NCI-H345 treated with DMSO at 0.1 percent for 48 hours (cell line): ENCODE results near the gene ATP8A2.

ENCODE experiments used
- DNase-seq: peaks from one replicate; lab custom pipeline; 2025; ENCODE audit not compliant: unreplicated experiment; lab: John Stamatoyannopoulos, UW

Gene ATP8A2

GRCh38 chr13:25722893-25723292, 351.1 kb downstream of the ATP8A2 start:
- no peak for DNase-seq

DNA sequence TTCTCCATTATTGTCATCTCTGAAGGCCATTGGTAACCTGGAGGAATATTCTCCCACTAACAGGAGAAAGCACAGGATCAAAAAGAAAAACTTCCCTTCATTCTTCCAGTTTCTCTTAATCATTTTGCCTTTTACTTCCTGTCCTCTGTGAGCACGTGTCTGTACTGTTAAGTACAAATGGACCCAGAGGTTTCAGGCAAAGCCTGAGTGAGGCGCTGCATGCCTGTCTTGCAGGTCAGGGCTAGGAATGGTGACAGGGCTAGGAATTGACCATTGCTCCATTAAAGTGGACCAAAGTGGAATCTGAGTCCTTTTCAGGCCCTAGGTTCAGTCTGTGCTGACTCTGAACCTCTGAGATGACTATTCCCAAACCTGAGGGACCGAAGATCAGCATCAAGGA, 353.3 kb downstream of the ATP8A2 start:
- DNase-seq = no peak

DNA sequence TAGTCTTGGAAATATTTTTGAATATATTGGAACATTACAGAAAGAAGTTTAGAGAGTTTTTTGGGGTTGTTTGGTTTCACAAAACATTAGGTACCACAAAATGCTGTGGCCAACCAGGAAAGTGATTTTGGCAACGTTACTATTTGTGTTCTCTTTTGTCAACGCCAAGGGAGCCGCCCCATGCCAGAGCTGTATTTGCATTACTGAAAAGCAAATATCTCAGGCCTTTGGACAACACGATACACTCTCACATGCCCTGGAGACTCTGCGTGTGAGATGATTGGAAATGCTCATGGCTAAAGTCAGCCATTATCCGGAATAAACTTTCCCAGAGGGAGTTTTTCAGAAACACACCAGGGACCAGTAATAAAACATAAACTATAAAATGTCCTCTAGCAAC, 355.5 kb downstream of the ATP8A2 start:
- DNase-seq = peak; percentile 28

- DNase-seq = no peak
Measured at GRCh38 chr13:25727810-25728209, 356.0 kb downstream of the ATP8A2 start.

- no peak for DNase-seq
Measured at GRCh38 chr13:25729201-25729600, 357.4 kb downstream of the ATP8A2 start.

DNA sequence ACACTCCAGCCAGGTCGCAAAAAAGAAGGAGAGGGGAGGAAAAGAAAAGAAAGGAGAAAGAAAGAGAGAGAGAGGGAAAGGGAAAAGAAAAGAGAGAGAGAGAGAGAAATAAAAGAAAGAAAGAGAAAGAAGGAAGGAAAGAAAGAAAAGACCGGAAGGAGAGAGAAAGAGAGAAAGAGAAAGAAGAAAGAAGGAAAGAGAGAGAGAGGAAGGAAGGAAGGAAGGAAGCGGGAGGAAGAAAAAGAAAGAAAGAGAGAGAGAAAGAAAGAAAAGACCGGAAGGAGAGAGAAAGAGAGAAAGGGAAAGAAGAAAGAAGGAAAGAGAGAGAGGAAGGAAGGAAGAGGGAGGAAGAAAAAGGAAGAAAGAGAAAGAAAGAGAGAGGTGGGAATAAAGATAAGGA, 359.3 kb downstream of the ATP8A2 start:
- no peak for DNase-seq

- DNase-seq = no peak
Measured at GRCh38 chr13:25731536-25731935, 359.8 kb downstream of the ATP8A2 start.

DNA sequence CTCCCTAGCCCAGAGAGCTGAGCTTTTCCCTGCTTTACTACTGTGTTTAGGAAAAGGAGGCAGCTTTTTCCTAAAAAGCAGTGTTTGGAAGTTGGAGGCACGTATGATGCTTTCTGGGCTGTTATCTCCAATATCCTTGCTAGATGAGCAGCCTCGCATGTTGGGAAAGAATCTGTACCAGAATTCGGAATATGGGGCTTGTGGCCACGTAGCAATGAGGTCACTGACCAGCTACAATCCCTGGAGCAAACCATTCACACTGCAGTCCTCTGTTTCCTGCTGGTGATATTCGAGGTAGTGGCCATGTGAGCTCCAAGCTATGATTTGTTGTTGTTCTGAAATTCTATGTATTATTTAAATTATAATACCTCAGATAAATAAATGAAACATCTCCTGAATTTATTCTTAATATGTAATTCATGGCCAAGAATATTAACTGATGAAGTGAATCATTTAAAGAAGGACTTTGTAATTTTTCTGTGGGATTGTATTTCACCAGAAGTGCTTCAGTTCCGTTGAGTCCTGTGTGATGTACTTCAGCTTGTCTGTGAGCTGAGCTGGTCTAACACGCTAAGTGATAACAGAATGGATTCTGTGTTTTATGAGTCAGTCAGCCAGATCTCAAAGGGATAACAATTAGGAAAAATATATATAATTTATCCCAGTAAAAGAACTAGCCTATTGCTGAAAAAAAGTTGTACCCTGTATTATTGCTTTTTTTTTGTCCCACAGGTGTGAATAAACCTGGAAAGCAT, 360.5 kb downstream of the ATP8A2 start:
- DNase-seq = no peak

- DNase-seq = no peak
Measured at GRCh38 chr13:25733001-25733491, 361.3 kb downstream of the ATP8A2 start.

DNA sequence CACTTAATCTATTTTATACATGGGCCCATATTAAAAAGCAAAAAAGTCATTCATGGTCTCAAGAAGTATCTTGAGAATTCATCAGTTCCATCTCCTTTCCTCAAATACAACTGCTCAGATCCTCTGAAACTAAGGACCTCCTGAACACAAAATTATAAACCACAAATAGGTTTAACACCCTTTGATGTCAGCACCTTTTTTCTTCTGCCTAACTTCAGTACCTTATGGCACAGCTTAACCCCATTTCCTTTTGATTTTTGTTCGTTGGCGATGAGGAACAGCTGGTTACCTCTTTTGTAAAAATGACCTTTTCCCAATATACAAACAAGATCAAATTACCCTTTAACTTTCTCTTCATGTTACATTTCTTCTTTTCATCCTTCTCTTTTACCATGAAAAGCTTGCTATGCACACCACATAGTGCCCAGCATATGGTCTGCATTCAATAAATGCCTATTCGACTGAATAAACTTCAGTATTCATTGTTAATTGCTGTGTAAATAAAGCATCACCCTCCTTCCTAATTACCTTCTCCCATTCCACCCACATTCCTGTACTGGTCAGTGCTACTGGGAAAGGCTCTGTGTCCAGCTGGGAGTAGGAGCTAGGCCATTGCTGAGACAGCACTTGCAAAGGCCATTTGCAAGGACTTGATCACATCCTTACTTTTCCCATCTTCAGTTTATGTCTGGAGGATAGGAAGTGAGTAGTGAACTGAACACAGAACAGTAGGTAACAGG, 362.1 kb downstream of the ATP8A2 start:
- no peak for DNase-seq

DNA sequence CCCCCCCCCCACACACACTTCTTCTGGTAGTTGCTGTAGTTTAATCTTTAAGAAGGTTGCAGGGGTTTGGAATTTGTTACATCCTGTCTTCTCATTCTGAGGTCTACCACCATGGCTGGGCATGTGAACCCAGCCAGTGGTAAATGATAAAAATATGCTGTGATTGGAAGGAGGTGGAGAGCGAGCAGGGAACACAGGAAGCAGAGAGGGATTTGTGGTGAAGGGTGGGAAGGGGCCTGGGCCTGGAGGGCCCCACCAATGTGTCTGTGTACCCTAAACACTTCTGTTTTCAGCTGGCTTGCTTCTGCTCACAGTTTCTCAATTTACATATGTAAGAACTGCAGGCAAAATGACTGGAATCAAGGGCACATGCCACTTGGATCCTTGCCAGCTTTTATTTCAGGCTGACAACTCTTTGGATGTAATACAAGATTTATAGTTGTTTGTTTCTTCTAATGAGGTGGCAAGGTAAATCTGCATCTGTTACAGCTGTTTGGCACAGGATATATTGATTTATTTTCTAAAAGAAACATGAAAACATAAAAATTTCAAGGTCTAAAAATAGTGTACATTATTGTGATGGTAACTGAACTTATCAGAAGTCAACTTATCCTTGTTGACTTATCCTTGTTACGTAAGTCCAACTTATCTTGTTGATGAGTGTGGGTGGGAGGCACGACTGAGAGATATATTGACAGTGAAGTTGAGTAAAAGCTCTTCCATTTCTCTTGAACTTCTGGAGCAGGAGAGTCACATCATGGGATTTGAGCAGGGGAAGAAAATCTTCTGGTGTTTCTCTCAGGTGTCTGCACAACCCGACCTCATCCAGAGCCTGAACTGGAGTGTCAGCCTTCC, 366.8 kb downstream of the ATP8A2 start:
- DNase-seq = peak; percentile 83

DNA sequence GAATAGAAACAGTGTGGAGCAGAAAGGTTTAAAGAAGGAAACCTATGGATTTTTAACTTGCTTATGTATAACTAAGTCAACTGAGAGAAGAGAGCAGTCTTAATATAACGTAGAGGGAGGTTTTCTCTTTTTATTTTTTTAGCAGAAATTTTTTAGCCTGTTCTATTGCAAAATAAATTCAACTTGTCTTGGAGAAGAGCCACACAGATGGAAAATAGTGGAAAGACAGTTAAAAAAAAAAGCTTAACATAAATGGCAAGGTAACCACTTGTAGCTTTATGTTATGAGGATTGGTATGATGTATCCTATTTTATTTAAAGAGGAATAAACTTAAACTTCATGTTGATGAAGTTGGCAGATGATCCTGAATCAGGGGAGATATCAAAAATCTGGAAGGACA, 367.6 kb downstream of the ATP8A2 start:
- no peak for DNase-seq

DNA sequence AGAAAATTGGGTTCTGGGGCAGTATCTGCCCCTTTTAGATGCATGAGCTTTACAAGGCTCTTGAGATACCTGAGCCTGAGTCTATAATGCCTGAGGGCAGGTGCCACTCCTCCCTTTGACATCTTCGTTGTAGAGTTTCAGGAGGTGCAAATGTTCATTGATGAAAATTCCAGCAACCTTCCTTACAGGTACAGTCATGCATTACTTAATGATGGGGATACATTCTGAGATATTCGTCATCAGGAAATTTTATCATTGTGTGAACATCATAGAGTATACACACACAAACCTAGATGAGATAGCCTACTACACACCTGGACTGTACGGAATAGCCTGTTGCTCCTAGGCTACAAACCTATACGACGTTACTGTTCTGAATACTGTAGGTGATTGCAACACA, 370.0 kb downstream of the ATP8A2 start:
- no peak for DNase-seq

- DNase-seq = no peak
Measured at GRCh38 chr13:25742220-25742619, 370.4 kb downstream of the ATP8A2 start.

DNA sequence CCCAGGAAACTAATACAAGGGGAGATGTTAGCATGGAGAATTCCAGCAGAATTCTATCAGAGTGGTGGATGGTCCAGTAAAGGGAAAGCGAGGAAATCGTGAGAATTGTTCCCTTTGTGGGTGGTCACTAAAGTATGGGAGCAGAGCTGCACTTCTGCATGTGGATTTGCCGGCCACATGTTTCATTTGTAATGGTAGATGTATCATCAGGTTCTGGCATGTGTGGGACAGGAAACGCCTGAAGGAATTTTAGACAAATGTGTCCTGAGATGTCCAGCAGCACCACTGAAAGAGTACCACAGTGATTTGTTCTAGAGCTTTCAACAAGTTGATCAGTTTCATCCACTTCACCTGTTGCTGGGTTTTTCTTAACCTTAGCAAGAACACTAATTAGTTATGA, 371.6 kb downstream of the ATP8A2 start:
- DNase-seq = no peak

GRCh38 chr13:25744178-25744577, 372.4 kb downstream of the ATP8A2 start:
- DNase-seq = no peak

DNA sequence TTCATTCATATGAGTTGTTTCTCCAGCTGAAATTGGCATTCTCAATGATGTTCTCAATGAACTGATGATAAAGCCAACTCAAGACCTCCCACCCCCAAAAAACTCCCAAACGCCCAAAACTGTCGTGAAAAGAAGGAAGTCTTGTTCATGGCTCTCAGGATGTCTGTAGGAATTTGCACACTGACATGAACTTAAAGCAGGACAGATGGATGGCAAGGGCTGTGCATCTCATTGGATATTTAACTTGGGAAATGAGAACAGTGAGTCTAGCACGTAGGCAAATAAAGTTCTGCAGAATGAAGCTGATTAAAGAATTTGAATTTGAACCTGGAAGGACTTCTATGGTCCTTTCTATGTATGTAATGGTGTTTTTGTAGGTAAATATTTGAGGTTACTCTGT, 374.4 kb downstream of the ATP8A2 start:
- DNase-seq = no peak

DNA sequence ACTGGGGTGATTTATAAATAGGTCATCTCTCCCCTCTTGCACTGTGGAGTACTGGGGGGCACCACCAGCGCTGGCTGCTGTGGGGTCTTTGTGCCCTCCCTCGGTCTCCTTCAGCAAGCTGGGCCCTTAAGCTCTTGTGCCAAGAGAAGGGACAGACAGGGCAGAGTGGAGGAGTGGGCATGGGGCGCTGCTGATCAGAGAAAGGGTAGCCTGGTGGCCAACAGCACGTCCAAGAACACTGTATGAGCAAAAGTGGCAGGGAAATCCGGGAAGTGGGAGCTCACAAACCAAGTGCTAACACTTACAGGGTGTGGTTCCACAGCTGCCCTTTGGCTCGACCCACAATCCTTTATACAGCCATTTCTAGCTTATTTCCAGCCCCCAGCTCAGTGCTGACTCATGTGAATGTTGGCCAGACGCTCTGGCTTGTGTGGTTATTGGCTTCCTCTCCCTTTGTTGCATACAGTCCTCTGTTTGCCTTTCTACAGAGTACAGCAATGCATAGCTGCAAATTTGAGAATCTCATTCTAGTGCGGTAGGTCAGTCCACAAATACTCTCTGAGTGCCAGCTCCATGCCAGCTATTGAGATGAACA, 381.3 kb downstream of the ATP8A2 start:
- DNase-seq = no peak

- no peak for DNase-seq
Measured at GRCh38 chr13:25753976-25754375, 382.2 kb downstream of the ATP8A2 start.

DNA sequence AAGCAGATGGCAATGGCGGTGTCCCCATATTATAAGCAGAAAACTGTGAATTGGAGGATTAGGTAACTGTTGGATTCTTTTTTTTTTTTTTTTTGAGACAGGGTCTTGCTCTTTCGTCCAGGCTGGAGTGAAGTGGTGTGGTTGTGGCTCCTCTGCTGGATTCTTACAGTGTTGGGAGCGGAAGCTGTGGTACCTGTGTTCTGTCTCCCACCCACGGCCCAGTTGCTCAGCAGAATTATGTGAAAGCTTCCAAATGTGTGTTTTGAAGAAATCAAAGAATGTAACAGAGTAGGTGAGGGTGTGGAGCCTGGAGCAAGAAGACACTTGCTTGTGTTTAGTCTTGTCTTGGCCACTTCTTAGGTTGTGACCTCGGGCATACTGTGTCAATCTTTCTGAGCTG, 384.5 kb downstream of the ATP8A2 start:
- no peak for DNase-seq

GRCh38 chr13:25756912-25757311, 385.1 kb downstream of the ATP8A2 start:
- no peak for DNase-seq
